MG63 (cell line): Measurements from ENCODE around the gene TMEM123. TPM values are rescaled to one million over a fixed set of nuclear protein-coding genes. Genes with fewer than 3 reads are reported as not detected.

Experiments
- DNase-seq: peaks from one replicate; pipeline ENCODE4 v3.0.0-alpha.2; 2020
- H3K27me3 ChIP-seq: fragments of 250-450 bp; sonication (Bioruptor Pico); 2 replicates; pipeline ENCODE4 v1.5.1; 2020; ENCODE audit warnings: mild to moderate bottlenecking, moderate library complexity
- H3K36me3 ChIP-seq: fragments of 250-450 bp; sonication (Bioruptor Pico); 2 replicates; pipeline ENCODE4 v1.5.1; 2020; ENCODE audit warnings: mild to moderate bottlenecking, moderate library complexity
- H3K4me3 ChIP-seq: fragments of 250-450 bp; sonication (Bioruptor Pico); 2 replicates; pipeline ENCODE4 v1.5.1; 2020; ENCODE audit warnings: mild to moderate bottlenecking, moderate library complexity
- H3K9me3 ChIP-seq: fragments of 250-450 bp; sonication (Bioruptor Pico); 2 replicates; pipeline ENCODE4 v1.5.1; 2020; ENCODE audit warnings: mild to moderate bottlenecking, moderate library complexity
- total RNA-seq: library from RNA; depleted of rRNA; stranded (reverse); fragments of >200 nt; shearing (Covaris generic); gene quantifications from 2 replicates; pipeline ENCODE4 v1.2.3, GENCODE V29; 2014; ENCODE audit warnings: low replicate concordance; rRNA removed

Gene TMEM123
- 70.8 and 112 TPM in 2 replicates for total RNA-seq

DNA sequence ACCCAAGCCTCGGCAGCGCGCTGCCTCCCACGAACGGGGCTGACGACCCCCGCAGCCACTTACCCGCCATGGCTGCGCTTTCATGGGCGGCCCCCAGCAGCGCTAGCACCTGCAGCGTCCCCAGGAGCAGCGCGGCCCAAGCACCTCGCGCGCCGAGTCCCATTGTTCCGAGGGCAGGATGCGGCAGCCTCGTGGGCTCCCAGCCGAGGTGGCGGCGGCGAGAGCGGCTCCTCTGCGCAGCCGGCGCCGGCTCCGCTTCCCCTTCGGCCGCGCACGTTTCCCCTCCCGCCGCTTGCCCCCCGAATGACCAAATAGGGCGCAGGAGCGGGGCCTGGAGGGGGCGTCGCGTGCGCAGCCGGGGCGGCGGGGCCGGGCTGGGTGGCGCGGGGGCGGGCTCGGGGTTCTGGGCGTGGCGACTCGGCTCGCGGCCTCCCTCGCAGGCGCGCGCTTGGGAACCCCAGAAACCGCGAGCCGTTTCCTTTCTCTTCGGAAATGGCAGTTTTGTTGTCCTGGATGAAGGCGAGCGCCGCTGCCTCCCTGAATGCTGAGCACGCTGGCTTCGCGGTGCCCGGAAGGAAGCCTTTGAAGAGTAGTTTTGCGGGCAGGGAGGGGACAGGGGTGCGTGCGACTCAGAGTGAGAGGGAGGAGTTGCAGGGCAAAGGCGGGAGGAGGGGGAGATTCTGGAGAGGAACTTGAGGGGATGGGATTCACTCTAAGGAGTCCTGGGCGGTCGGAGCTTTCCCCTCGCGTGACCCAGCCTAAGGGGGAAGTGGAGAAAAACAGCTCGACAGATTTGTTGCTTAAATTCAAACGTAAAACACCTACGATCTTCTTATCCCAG, at the start of gene TMEM123:
TSS of gene TMEM123 (minus strand) at position 305 of the 841 bp plus-strand sequence. CDS start at position 163, 142 bp downstream.
- DNase-seq, result peak; percentile 81
- H3K9me3 ChIP-seq, result no peaks in the 10 kb centered on the region
- H3K36me3 ChIP-seq, result peaks cover 13% of the 10 kb centered on the region
- H3K4me3 ChIP-seq, result peak within 1 kb of the TSS; percentile 94
- no peaks in the 10 kb centered on the region for H3K27me3 ChIP-seq

GRCh38 chr11:102500829-102501228, 48.3 kb upstream of the TMEM123 start:
- H3K36me3 ChIP-seq, result no peaks in the 10 kb centered on the region
- no peaks in the 10 kb centered on the region for H3K9me3 ChIP-seq
- peaks cover 12% of the 10 kb centered on the region for H3K27me3 ChIP-seq
- no peak overlapping the region for H3K4me3 ChIP-seq
- no peak for DNase-seq

DNA sequence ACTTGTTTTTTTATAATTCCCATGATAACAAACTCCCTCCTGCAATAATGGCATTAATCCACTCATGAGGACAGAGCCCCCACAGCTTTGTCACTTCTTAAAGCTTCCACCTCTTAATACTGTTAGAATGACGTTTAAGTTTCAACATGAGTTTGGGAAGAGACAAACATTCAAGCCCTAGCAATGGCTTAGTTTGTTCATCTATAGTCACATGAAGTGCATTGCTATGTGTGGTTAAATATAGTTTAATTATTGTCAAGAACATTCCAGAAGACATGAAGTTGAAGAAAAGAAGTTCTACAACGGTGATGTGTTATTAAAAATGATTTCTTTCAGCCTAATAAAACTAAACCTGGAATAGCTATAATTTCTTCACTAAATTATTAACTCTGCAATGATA, 47.4 kb upstream of the TMEM123 start:
- no peak for DNase-seq
- Histone ChIP-seq H3K9me3 (no peaks in the 10 kb centered on the region), H3K4me3 (no peak overlapping the region), H3K27me3 (peaks cover 12% of the 10 kb centered on the region), H3K36me3 (no peaks in the 10 kb centered on the region)

DNA sequence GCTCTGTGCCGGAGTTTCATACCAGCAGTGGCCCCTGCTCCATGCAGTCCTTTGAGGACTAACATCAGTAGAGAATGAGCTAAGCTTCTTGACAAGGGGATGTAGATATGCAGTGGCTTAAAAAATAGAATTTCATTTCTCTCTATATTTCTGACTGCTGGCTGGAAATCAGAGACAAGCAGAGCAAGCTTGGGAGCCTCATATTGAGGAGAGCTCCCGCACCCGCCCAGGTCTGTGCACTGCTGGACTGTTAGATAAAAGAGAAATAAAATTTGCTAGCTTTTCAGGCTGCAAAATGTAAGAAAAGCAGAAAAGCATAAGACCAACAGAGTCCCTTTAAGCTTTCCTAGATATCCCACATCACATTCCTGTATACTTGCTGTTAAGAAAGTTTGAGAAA, 46.6 kb upstream of the TMEM123 start:
- Histone ChIP-seq H3K36me3 (no peaks in the 10 kb centered on the region), H3K9me3 (no peaks in the 10 kb centered on the region), H3K4me3 (no peak overlapping the region), H3K27me3 (peaks cover 12% of the 10 kb centered on the region)
- no peak for DNase-seq

- Histone ChIP-seq H3K9me3 (no peaks in the 10 kb centered on the region), H3K4me3 (no peak overlapping the region), H3K36me3 (no peaks in the 10 kb centered on the region), H3K27me3 (peaks cover 6% of the 10 kb centered on the region)
- no peak for DNase-seq
Observed at GRCh38 chr11:102497061-102497460, 44.5 kb upstream of the TMEM123 start.

DNA sequence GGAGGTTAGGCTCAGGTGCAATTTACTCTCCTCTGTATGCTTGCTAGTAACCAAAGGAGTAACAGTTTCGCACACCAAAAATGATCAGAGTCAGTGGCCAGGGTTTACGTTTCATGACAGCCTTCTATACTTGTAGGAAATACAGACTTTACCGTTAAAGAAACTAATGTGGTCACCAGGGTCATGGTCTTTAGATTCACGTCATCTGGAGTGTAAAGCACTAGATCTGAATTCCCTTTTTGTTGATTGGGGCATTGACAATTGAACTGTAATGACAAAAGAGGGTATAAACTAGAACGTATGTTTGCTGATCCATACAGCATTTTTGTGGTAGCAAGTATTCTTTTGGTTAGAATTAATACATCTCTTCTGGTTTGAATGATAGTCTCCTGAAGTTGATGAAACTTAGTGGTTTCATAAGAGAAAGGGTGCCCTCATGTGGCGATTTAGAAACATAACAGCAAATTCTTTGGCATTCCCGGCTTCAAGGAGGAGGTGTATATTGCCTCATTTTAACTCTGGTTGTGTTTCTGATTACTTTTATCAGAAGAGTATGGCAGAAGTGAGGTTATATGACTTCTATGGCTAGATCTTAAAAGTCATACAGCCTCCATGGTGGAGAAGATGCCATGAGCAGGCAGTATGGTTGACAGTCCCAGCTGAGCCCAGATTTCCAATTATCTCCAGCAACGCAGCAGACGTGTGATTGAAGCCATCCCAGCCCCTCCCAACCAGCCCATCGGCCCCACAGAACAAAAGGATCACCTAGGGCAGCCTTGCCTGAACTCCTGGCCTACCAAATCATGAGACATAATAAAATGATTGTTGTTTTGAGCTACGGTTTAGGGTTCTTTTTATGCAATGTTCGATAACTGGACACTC, 42.8 kb upstream of the TMEM123 start:
- Histone ChIP-seq H3K9me3 (no peaks in the 10 kb centered on the region), H3K27me3 (no peaks in the 10 kb centered on the region; the same call in 1 of the 2 replicates), H3K4me3 (no peak overlapping the region), H3K36me3 (no peaks in the 10 kb centered on the region)
- peak; percentile 14 for DNase-seq

DNA sequence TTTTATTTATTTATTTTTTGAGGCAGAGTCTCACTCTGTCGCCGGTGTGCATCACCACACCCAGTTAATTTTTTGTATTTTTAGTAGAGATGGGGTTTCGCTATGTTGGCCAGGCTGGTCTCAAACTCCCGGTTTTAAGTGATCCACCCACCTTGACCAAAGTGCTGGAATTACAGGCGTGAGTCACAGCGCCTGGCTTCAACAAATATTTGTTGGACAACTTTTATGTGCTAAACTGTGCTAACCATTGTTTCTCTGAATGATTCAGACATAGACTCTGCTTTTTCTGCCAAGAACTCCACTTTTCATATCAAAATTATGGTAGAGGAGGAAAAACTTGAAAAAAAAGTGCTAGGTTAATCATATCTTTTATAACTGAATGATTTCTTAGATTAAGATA, 41.7 kb upstream of the TMEM123 start:
- Histone ChIP-seq H3K9me3 (no peaks in the 10 kb centered on the region), H3K36me3 (no peaks in the 10 kb centered on the region), H3K27me3 (no peaks in the 10 kb centered on the region), H3K4me3 (no peak overlapping the region)
- DNase-seq, result peak; percentile 81

- no peaks in the 10 kb centered on the region for H3K36me3 ChIP-seq
- H3K4me3 ChIP-seq, result no peak overlapping the region
- no peak for DNase-seq
- H3K27me3 ChIP-seq, result no peaks in the 10 kb centered on the region
- no peaks in the 10 kb centered on the region for H3K9me3 ChIP-seq
Observed at GRCh38 chr11:102493524-102493923, 41.0 kb upstream of the TMEM123 start.

DNA sequence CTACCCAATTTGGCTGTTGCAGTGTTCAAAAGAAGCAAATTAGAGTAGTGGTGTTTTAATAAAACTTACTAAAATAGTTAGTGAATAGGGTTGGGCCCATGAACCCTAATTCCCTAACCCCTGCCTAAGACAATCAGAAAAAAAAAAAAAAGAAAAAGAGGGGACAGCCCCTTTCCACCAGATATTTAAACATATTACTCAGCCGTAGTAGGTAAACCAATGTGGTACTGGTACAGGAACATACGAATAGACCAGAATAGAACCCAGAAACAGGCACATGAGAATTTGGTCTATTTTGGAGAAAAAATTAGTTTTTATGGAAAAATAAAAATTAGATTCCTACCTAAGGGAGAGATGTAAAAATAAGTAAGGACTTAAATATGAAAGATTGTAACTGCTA, 39.4 kb upstream of the TMEM123 start:
- Histone ChIP-seq H3K36me3 (no peaks in the 10 kb centered on the region), H3K27me3 (no peaks in the 10 kb centered on the region), H3K4me3 (no peak overlapping the region), H3K9me3 (no peaks in the 10 kb centered on the region)
- no peak for DNase-seq

DNA sequence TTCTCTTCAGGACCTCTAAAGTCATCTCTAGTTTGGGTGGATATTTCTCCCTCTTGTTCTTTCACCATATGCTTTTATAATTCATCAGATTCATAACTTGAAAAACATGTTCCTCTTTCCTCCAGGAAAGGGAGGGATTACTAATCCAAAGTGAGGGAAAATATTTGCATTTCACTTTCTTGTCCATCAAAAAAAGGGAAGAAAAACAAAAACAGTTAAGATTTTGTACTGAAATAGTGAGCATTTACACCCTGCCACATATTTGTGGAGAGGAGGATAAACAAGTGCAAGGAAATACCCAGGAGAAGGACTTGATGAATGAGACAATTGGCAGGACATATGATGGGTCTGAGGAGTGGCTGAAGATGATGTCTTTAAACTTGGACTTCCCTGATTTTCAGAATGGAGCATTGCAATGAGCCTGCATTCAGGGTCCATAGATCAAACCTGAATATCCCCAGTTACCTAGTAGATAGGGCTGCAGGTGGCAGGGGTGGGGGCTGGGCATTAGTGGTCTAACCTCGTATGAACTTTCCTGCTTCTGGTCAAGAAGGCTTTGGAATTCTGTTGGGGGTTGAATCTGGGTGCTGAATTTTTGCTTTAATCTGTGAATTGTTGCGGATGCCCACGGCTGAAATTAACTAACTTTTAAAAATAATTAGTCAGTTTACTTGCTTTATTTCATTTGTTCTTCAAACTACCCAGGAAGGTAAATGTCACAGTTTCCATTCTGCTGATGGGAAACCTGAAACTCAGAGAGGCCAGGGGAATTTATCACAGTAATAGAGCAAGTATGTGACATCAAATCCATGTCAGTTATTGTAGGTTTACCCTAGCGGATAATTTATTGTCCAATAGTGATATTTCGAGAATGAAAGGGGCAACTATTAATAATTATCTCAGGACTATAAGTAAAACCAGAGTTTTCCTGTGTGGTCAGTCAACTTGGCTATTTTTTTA, 36.9 kb upstream of the TMEM123 start:
- H3K27me3 ChIP-seq, result no peaks in the 10 kb centered on the region
- H3K4me3 ChIP-seq, result no peak overlapping the region
- no peak for DNase-seq
- no peaks in the 10 kb centered on the region for H3K9me3 ChIP-seq
- H3K36me3 ChIP-seq, result no peaks in the 10 kb centered on the region

- H3K4me3 ChIP-seq, result no peak overlapping the region
- H3K27me3 ChIP-seq, result no peaks in the 10 kb centered on the region
- H3K36me3 ChIP-seq, result no peaks in the 10 kb centered on the region
- DNase-seq, result no peak
- H3K9me3 ChIP-seq, result no peaks in the 10 kb centered on the region
Observed at GRCh38 chr11:102488208-102488607, 35.6 kb upstream of the TMEM123 start.

DNA sequence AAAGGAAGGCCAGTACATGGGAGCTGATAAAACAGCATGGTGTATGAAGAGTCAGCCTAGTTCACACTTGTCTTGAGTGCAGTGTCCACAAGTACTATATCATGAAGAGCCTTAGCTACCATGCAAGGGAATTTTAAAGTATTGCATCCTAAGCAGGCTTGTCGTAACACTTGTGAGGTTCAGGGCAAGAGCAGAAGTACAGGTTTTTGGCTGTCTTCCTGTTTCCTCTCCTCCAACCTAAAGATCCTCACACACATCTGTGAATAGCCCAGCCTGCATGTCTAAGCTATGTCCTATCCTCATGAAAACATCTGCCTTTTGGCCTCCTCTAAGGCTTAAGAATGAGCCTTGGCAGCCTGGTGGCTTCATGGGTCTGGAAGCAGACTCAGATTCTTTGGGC, 34.6 kb upstream of the TMEM123 start:
- Histone ChIP-seq H3K36me3 (no peaks in the 10 kb centered on the region), H3K4me3 (no peak overlapping the region), H3K27me3 (no peaks in the 10 kb centered on the region), H3K9me3 (no peaks in the 10 kb centered on the region)
- DNase-seq, result no peak

DNA sequence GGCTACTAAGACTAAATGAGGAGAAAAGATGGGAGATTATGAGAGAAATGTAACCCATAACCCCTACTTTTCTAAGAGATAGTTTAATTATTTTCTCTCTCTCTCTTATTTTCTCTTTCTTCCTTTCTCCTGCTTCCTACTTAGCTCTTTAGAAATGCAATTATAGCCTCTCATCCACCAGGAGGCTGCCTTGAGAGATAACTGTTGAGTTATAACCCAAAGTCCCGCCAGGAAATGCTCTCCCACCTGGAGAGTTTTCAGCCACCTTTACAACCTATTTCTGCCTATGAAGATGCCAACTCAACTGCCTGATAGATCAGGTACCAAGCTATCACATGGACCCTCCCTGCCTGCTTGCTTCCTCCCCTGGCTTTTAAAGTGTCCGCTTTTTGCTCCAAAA, 34.0 kb upstream of the TMEM123 start:
- no peak overlapping the region for H3K4me3 ChIP-seq
- no peak for DNase-seq
- no peaks in the 10 kb centered on the region for H3K36me3 ChIP-seq
- H3K27me3 ChIP-seq, result no peaks in the 10 kb centered on the region
- no peaks in the 10 kb centered on the region for H3K9me3 ChIP-seq

GRCh38 chr11:102485095-102485722, 32.6 kb upstream of the TMEM123 start:
- no peak for DNase-seq
- Histone ChIP-seq H3K9me3 (no peaks in the 10 kb centered on the region), H3K36me3 (no peaks in the 10 kb centered on the region), H3K4me3 (no peak overlapping the region), H3K27me3 (no peaks in the 10 kb centered on the region)

DNA sequence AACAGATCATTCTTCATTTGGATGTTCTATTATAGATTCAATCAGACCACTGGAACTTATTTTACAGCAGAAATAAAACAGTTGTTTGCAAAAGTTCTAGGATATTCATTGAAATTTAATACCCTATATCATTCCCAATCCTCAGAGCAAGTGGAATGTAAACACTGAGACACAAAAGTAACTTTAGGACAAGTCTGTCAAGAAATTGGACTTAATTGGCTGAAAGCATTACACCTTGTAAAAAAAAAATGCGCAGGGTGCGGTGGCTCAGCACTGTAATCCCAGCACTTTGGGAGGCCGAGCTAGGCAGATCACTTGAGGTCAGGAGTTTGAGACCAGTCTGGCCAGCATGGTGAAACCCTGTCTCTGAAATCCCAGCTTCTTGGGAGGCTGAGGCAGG, 29.9 kb upstream of the TMEM123 start:
- no peaks in the 10 kb centered on the region for H3K9me3 ChIP-seq
- H3K36me3 ChIP-seq, result no peaks in the 10 kb centered on the region
- DNase-seq, result no peak
- H3K27me3 ChIP-seq, result no peaks in the 10 kb centered on the region
- H3K4me3 ChIP-seq, result no peak overlapping the region

GRCh38 chr11:102479733-102480132, 27.2 kb upstream of the TMEM123 start:
- Histone ChIP-seq H3K27me3 (no peaks in the 10 kb centered on the region), H3K9me3 (no peaks in the 10 kb centered on the region), H3K4me3 (no peak overlapping the region), H3K36me3 (no peaks in the 10 kb centered on the region)
- no peak for DNase-seq
